Measurements from ENCODE around the gene CCDC184.
"Not testable (repeated sequence)": the region's sequence is repeated elsewhere in the genome, so short reads cannot be mapped to it uniquely, and the experiment has no call there.

CCDC184 gene

DNA sequence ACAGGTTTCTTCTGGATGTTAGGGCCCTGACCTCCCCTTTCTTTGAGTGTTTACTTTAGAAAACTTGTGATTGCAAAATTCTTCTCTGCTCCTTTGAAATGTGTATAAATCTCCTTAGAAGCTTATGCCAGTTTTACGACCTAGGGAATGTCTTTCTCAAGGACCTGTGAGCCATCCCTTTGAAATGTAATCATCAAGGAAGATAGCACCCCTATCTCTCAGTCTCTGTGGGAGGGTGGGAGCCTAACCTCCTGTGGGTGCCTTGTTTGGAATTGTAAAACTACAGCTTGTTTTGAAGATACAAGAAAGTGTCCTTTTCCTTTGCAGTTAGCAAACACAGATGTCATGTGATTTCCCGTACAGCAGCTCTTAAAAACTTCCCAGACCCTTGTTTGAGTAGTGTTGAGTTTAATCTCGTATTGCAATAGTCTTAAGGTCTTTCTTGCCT is 16.4 kb downstream of the CCDC184 start:
- H3K4me3 ChIP-seq (ENCODE audit: low read depth, low read length), result no peak overlapping the region
- no peak for DNase-seq (ENCODE audit: low read depth)

DNA sequence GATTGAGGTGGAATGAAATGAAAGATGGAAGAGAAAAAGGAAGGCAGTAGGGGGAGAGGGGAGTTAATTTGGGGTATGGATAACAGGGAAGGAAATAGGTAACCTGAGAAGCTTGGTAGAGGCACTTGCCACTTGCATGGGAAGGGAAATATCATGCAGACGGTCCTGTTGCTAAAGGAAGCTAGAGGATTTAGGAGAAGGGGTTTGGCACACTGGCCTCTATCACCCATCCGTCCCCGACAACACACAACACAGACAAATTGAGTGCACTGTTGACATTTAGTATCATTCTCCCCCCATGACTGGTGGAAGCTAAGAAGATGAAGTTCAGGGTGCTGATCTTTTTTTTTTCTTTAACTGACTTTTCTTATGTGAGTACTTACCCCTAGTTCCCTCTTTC is 17.6 kb downstream of the CCDC184 start:
- no peak overlapping the region for H3K4me3 ChIP-seq (ENCODE audit: low read depth, low read length)
- no peak for DNase-seq (ENCODE audit: low read depth)

GRCh38 chr12:48201516-48201915 is 18.1 kb downstream of the CCDC184 start:
- no peak for DNase-seq (ENCODE audit: low read depth)
- no peak overlapping the region for H3K4me3 ChIP-seq (ENCODE audit: low read depth, low read length)

DNA sequence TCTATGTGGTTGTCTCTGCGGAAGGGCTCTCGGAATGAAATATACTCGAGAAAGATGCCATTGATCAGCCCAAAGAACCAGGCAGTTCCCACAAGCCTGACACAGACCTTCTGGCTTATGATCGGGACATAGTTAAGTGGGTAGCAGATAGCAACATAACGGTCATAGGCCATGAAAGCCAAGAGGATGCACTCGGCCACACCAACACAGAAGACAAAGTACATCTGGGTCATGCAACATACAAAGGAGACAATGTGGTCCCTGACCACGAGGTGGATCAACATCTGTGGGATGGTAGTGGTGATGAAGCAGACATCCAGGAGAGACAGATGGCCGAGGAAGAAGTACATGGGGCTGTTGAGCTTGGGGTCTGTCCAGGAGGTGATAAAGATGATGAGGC is 19.3 kb downstream of the CCDC184 start:
- no peak overlapping the region for H3K4me3 ChIP-seq (ENCODE audit: low read depth, low read length)
- DNase-seq (ENCODE audit: low read depth), result no peak

DNA sequence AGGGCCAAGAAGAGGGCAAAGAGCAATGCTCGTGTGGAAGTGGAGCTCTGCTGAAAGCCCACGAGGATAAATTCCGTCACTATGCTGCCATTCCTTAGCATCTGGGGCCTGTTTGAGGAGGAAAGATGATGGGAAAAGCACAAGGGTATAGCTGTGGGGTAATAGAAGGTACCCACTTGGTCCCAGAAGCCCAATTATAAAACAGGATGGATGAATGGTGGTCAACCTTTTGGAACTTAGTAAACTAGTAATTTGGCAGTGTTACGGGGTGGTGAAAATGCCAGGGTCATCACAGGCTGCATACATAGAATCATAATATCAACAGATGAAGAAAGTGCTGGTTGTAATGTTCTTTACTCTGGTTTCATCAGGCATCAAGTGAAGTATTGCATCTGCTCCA is 19.7 kb downstream of the CCDC184 start, which contains the start of gene OR10AD1:
Gene OR10AD1, minus strand, starts transcription at position 101 of the 400 bp plus-strand sequence. Its CDS starts 0 bp downstream, at position 101.
- DNase-seq (ENCODE audit: low read depth), result no peak
- H3K4me3 ChIP-seq (ENCODE audit: low read depth, low read length), result no peak within 1 kb of the TSS

DNA sequence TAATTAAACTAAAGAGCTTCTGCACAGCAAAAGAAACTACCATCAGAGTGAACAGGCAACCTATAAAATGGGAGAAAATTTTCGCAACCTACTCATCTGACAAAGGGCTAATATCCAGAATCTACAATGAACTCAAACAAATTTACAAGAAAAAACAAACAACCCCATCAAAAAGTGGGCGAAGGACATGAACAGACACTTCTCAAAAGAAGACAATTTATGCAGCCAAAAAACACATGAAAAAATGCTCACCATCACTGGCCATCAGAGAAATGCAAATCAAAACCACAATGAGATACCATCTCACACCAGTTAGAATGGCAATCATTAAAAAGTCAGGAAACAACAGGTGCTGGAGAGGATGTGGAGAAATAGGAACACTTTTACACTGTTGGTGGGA is 26.1 kb downstream of the CCDC184 start:
- H3K4me3 ChIP-seq (ENCODE audit: low read depth, low read length), result not testable (repeated sequence)

GRCh38 chr12:48216785-48217184 is 33.3 kb downstream of the CCDC184 start:
- no peak for DNase-seq (ENCODE audit: low read depth)
- no peak overlapping the region for H3K4me3 ChIP-seq (ENCODE audit: low read depth, low read length)

More for the DNA sequence above, 26.1 kb downstream of the CCDC184 start:
- DNase-seq (ENCODE audit: low read depth), result not testable (repeated sequence)

DNA sequence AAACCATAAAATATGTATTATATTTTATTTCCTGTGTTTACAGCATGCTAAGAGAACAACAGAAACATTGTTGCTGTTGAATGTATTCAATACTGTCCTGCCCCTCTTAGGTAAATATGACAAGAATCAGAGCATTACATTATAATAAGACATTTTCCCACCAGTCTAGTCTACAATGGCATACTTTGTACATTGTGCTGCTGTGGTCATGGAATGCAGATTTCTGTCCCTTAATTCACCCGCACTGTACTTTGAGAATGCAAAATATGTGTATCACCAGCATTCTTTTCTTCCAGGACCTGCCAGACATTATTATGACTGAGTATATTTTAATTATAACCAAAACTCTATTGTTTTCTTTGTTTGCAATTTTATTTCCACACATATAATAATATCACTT is 36.2 kb downstream of the CCDC184 start:
- no peak for DNase-seq (ENCODE audit: low read depth)
- no peak overlapping the region for H3K4me3 ChIP-seq (ENCODE audit: low read depth, low read length)

- DNase-seq (ENCODE audit: low read depth), result no peak
- no peak overlapping the region for H3K4me3 ChIP-seq (ENCODE audit: low read depth, low read length)
These were observed 37.3 kb downstream of the CCDC184 start for GRCh38 chr12:48220701-48221100.

DNA sequence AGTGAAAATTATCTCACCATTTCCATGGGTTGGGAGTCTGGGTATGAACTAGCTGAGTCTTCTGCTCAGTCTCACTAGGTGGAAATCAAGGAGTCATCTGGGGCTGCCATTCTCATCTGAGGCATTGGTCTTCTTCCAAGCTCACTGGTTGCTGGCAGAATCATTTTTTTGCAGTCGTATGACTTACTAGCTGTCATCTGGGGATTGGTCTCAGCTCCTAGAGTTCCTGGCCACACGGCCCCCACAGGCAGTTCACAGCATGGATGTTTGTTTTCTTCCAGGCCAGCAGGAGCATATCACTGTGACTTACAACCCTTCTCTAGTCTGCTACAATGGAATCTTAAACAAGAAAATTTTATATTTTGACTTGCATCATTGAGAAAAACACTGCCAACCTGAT is 38.2 kb downstream of the CCDC184 start:
- no peak for DNase-seq (ENCODE audit: low read depth)
- no peak overlapping the region for H3K4me3 ChIP-seq (ENCODE audit: low read depth, low read length)

- DNase-seq (ENCODE audit: low read depth); H3K4me3 ChIP-seq (ENCODE audit: low read depth, low read length): not testable (repeated sequence)
These were observed 41.1 kb downstream of the CCDC184 start for GRCh38 chr12:48224533-48224932.

DNA sequence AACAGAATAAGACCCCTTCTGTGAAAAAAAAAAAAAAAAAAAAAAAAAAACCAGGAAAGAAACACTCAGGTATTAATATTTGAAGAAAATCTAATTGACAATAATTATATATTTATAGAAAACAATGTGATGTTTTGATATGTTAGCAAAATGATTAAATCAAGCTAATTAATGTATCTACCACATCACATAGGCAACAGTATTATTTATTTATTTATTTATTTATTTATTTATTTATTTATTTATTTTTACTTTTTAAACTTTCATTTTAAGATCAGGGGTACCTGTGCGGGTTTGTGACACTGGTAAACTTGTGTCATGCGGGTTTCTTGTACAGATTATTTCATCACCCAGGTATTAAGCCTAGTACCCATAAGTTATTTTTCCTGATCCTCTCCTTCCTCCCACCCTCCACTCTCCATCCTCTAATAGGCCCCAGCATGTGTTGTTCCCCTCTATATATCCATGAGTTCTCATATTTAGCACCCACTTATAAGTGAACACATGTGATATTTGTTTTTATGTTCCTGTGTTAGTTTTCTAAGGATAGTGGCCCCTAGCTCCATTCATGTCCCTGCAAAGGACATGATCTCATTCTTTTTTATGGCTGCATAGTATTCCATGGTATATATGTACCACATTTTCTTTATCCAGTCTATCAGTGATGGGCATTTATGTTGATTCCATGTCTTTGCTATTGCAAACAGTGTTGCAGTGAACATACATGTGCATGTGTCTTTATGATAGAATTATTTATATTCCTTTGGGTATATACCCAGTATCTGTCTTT is 47.9 kb downstream of the CCDC184 start:
- not testable (repeated sequence) for DNase-seq (ENCODE audit: low read depth); H3K4me3 ChIP-seq (ENCODE audit: low read depth, low read length)

All from skeletal muscle cell (primary cell).